ENCODE data around the gene CNGB1.

Gene CNGB1

GRCh38 chr16:57970970-57971369 is at the start of gene CNGB1:
CNGB1 (minus strand) TSS chr16:57971128; CDS start chr16:57967286, 3,842 bp downstream.
- Histone ChIP-seq H3K36me3 (replicated peaks) (no peaks in the 10 kb centered on the region), H3K27ac (no peak within 1 kb of the TSS), H3K27me3 (replicated peaks) (no peaks in the 10 kb centered on the region), H3K4me3 (ENCODE audit: low read depth, low read length) (no peak within 1 kb of the TSS)
- no peak for DNase-seq
- no peak for TF ChIP-seq CTCF (IDR thresholded peaks at IDR 0.05; ENCODE audit: low read depth, low read length, missing control alignments)
- in situ Hi-C loops (cut with HindIII; ENCODE audit: low pct_ligation_motif_present, low sequenced_read_pairs) = no loop called here

GRCh38 chr16:58019866-58020538 is 49.1 kb upstream of the CNGB1 start:
- Histone ChIP-seq H3K27me3 (replicated peaks) (no peaks in the 10 kb centered on the region), H3K36me3 (replicated peaks) (peaks cover 6% of the 10 kb centered on the region), H3K27ac (no peak overlapping the region), H3K4me3 (ENCODE audit: low read depth, low read length) (no peak overlapping the region)
- TF ChIP-seq CTCF (IDR thresholded peaks at IDR 0.05; ENCODE audit: low read depth, low read length, missing control alignments) = no peak
- no peak for DNase-seq
- in situ Hi-C loops (cut with HindIII; ENCODE audit: low pct_ligation_motif_present, low sequenced_read_pairs) = no loop called here

GRCh38 chr16:58018803-58019202 is 47.9 kb upstream of the CNGB1 start:
- Histone ChIP-seq H3K4me3 (ENCODE audit: low read depth, low read length) (no peak overlapping the region), H3K27me3 (replicated peaks) (no peaks in the 10 kb centered on the region), H3K36me3 (replicated peaks) (peaks cover 8% of the 10 kb centered on the region), H3K27ac (no peak overlapping the region)
- in situ Hi-C loops (cut with HindIII; ENCODE audit: low pct_ligation_motif_present, low sequenced_read_pairs) = no loop called here
- TF ChIP-seq CTCF (IDR thresholded peaks at IDR 0.05; ENCODE audit: low read depth, low read length, missing control alignments) = no peak
- DNase-seq = no peak

- TF ChIP-seq CTCF (IDR thresholded peaks at IDR 0.05; ENCODE audit: low read depth, low read length, missing control alignments) = no peak
- peaks cover 12% of the 10 kb centered on the region for H3K36me3 ChIP-seq (replicated peaks)
- in situ Hi-C loops (cut with HindIII; ENCODE audit: low pct_ligation_motif_present, low sequenced_read_pairs) = no loop called here
Measured at GRCh38 chr16:58016840-58017446, 46.0 kb upstream of the CNGB1 start.

GRCh38 chr16:58013201-58013956 is 42.5 kb upstream of the CNGB1 start:
- no peaks in the 10 kb centered on the region for H3K27me3 ChIP-seq (replicated peaks)
- H3K27ac ChIP-seq = no peak overlapping the region
- DNase-seq = no peak
- in situ Hi-C loops (cut with HindIII; ENCODE audit: low pct_ligation_motif_present, low sequenced_read_pairs) = no loop called here
- peaks cover 18% of the 10 kb centered on the region for H3K36me3 ChIP-seq (replicated peaks)
- no peak for TF ChIP-seq CTCF (IDR thresholded peaks at IDR 0.05; ENCODE audit: low read depth, low read length, missing control alignments)
- no peak overlapping the region for H3K4me3 ChIP-seq (ENCODE audit: low read depth, low read length)

More at GRCh38 chr16:58016840-58017446, 46.0 kb upstream of the CNGB1 start:
- Histone ChIP-seq H3K27ac (no peak overlapping the region), H3K27me3 (replicated peaks) (no peaks in the 10 kb centered on the region), H3K4me3 (ENCODE audit: low read depth, low read length) (no peak overlapping the region)
- no peak for DNase-seq

Measured in brain microvascular endothelial cell (primary cell).